Activated CD4-positive, alpha-beta memory T cell treated with anti-CD3 and anti-CD28 coated beads for 36 hours (primary cell): ENCODE data around the gene UBE2E2. TPM values are rescaled to one million over a fixed set of nuclear protein-coding genes. Genes with fewer than 3 reads are reported as not detected.

ENCODE experiments used
- CTCF ChIA-PET: fragments of 350-600 bp; sonication (Branson Sonifier 250); formaldehyde crosslinking; loops from one replicate; lab custom pipeline; 2021; ENCODE audit warnings: antibody characterized with exemption, inconsistent platforms; lab: Charles Lee
- POLR2A ChIA-PET: fragments of 350-600 bp; sonication (Branson Sonifier 250); formaldehyde crosslinking; loops from one replicate; lab custom pipeline; 2021; ENCODE audit warnings: antibody characterized with exemption; lab: Charles Lee
- DNase-seq: peaks from one replicate; pipeline ENCODE4 v3.0.0-alpha.2; 2020
- H3K27ac Mint-ChIP-seq: one replicate; pipeline ENCODE4 v1.8.0; 2021; ENCODE audit warnings: mixed read lengths
- H3K27me3 Mint-ChIP-seq: one replicate; pipeline ENCODE4 v1.8.0; 2021; ENCODE audit warnings: mixed read lengths
- H3K36me3 Mint-ChIP-seq: one replicate; pipeline ENCODE4 v1.8.0; 2021; ENCODE audit warnings: mixed read lengths
- H3K4me1 Mint-ChIP-seq: one replicate; pipeline ENCODE4 v1.8.0; 2021; ENCODE audit warnings: low read depth, mixed read lengths
- H3K4me3 Mint-ChIP-seq: one replicate; pipeline ENCODE4 v1.8.0; 2021; ENCODE audit warnings: mild to moderate bottlenecking, mixed read lengths
- H3K9me3 Mint-ChIP-seq: one replicate; pipeline ENCODE4 v1.8.0; 2021; ENCODE audit warnings: mixed read lengths
- intact Hi-C: fragments of 100-400 bp; cut with micrococcal nuclease; formaldehyde crosslinking; loops from one replicate; pipeline ENCODE4 v1.15.1; 2023
- total RNA-seq, 2 experiments: library from RNA; stranded (reverse); gene quantifications; one replicate each; pipeline ENCODE4 v1.2.3, GENCODE V29; 2021

The UBE2E2 gene
- total RNA-seq, 2 experiments from 2014 or later = 2.0 to 4.2 TPM

DNA sequence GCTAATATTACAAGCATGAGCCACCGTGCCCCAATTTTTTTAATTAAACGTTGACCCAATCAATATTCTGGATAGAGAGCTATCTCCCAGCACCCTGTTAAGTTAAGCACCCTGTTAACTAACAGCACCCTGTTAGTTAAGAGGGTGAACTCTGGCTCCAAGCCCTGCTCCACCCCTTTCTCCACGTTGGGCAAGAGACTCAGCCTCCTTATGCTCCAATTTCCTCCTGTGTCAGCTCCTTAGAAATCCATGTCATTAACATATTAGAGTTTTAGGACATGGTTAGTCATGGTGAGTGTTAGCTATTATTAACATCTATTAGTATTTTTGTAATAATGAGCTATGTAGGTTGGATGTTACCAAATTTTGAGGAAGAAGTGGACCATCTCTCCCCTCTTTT, 385.4 kb downstream of the UBE2E2 start:
- no peaks in the 10 kb centered on the region for H3K9me3 Mint-ChIP-seq
- DNase-seq = no peak
- H3K27ac Mint-ChIP-seq = no peak overlapping the region
- ChIA-PET CTCF (no interaction called here), POLR2A (no interaction called here)
- no peaks in the 10 kb centered on the region for H3K36me3 Mint-ChIP-seq
- intact Hi-C loops = no loop called here
- no peak overlapping the region for H3K4me3 Mint-ChIP-seq
- peaks cover 1% of the 10 kb centered on the region for H3K27me3 Mint-ChIP-seq
- no peaks in the 10 kb centered on the region for H3K4me1 Mint-ChIP-seq

DNA sequence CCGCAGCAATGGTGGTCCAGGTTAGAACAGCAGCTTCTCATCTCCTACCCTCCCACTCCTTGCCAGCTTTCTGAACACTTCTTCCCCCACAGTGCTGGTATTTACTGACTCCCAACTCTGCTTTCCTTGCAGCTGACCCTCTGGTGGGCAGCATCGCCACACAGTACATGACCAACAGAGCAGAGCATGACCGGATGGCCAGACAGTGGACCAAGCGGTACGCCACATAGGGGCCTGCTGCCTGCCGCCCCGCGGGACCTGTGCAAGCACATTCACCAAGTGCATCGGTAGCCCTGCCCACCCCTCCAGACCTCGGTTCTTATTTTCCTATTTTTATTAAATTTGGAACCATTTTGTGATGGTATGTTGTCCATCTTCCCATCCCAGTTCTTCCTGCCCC, 386.5 kb downstream of the UBE2E2 start:
- ChIA-PET CTCF (no interaction called here), POLR2A (no interaction called here)

DNA sequence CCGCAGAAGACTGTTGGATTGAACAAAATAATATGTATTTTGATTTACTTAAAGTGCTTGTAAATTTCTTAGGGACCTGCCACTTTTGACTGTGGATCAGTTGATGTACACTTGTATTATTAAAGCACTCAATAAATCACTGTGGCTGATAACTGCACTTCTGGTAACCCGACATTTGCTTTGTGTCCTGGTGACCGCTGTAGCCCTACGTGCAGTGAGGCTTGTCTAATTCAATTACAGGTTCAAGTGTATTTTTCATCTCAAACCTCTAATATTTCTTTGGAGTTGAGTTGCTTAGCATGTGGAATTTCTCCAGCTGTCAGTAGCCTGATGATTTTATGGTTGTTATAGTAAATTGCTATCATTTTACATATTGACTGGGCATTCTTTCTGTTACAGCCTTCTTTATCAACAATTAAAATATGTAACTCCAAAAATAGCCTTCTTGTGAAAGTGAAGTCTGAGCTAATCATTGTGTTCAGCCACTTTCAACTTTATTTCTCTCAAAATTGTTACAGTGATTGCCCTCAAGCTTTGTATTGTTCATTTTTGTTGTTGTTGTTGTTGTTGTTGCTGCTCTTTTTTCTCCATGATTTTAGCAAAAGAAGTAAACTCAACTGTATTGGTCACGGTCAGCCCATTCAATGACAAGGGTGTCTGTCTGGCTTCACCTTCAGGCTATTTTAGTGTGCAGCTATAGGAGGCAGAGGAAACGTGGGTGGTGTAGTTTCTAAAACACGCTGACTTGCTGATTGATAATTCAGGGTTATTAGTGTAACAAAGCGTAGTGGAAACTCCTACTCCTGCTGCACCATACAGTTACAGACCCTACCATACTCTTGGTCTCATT, 387.5 kb downstream of the UBE2E2 start:
- no peak for DNase-seq
- peaks cover 1% of the 10 kb centered on the region for H3K27me3 Mint-ChIP-seq
- POLR2A ChIA-PET = no interaction called here
- H3K4me1 Mint-ChIP-seq = no peaks in the 10 kb centered on the region
- intact Hi-C loops = no loop called here
- no peaks in the 10 kb centered on the region for H3K9me3 Mint-ChIP-seq
- CTCF ChIA-PET = no interaction called here
- no peak overlapping the region for H3K4me3 Mint-ChIP-seq
- no peaks in the 10 kb centered on the region for H3K36me3 Mint-ChIP-seq
- no peak overlapping the region for H3K27ac Mint-ChIP-seq

More for the DNA sequence above, 386.5 kb downstream of the UBE2E2 start:
- peaks cover 1% of the 10 kb centered on the region for H3K27me3 Mint-ChIP-seq
- H3K4me1 Mint-ChIP-seq = no peaks in the 10 kb centered on the region
- no peak for DNase-seq
- no peak overlapping the region for H3K4me3 Mint-ChIP-seq
- no peaks in the 10 kb centered on the region for H3K9me3 Mint-ChIP-seq
- no peak overlapping the region for H3K27ac Mint-ChIP-seq
- no peaks in the 10 kb centered on the region for H3K36me3 Mint-ChIP-seq
- intact Hi-C loops = no loop called here

DNA sequence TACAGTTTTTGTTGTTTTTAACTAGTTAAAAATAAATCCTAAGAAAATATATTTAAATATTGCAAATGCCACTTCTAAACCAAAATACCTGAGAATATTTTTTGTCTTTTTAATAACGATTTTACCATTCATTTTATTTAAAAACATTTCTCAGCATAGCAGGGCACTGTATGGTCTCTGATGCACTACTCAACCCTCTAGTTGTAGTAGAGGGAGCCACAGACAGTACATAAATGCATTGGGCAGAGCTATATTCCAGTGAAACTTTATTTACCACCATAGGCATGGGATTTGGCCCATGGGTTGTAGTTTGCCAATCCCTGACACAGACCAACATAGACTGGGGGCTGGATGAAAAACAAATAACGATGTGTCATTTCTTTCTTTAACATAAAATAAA, 388.2 kb downstream of the UBE2E2 start:
- POLR2A ChIA-PET = no interaction called here
- no peaks in the 10 kb centered on the region for H3K4me1 Mint-ChIP-seq

DNA sequence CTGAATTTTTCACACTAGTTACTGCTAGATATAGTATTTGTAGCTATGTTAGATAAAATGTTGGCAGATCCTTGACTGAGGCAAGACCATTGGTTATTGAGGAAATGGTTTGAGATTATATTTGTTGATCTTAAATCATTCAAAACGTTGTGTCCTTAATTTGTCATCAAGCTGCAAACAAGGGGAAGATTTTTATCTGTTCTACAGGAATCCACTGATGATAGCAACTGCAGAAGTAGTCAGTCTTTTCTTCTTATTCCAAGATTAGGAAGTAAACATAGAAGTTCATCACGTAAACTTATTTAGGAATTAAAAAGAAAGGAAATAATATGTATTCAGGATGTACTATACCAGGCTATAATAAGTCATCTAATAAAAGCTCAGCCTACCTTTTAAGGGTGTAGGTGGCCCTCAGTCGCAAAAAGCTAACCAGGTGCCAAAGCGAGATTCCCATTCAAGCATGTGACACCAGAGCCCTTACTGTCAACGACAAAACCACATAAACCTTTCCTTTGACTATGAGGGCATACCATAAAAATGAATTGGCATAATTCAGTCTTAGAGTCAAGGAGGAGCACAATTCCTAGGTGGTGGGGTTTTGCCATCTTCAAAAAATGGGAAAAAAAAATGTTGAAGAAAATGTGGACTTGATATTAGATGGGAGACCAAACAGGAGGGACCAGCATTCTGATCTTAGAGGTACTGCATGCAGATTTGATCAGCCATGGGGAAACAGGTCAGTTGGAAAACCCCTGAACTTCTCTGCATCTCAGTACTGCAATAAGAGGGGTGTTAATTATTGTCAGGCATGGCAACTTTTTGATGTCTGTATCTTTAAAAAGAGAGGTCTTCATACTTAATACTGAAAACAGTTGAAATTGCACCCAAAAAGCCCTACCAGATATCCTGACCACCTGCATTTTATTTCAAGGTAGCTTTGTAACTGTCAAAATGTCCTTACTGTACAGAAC, 390.1 kb downstream of the UBE2E2 start:
- ChIA-PET CTCF (no interaction called here), POLR2A (no interaction called here)
- no peak overlapping the region for H3K4me3 Mint-ChIP-seq
- intact Hi-C loops = no loop called here
- no peaks in the 10 kb centered on the region for H3K4me1 Mint-ChIP-seq
- DNase-seq = no peak
- H3K36me3 Mint-ChIP-seq = no peaks in the 10 kb centered on the region
- no peak overlapping the region for H3K27ac Mint-ChIP-seq
- H3K27me3 Mint-ChIP-seq = peaks cover 4% of the 10 kb centered on the region
- H3K9me3 Mint-ChIP-seq = no peaks in the 10 kb centered on the region

More for the DNA sequence above, 388.2 kb downstream of the UBE2E2 start:
- H3K9me3 Mint-ChIP-seq = no peaks in the 10 kb centered on the region
- no peak for DNase-seq
- H3K4me3 Mint-ChIP-seq = no peak overlapping the region
- intact Hi-C loops = no loop called here
- CTCF ChIA-PET = no interaction called here
- H3K36me3 Mint-ChIP-seq = no peaks in the 10 kb centered on the region
- H3K27ac Mint-ChIP-seq = no peak overlapping the region
- H3K27me3 Mint-ChIP-seq = peaks cover 3% of the 10 kb centered on the region

DNA sequence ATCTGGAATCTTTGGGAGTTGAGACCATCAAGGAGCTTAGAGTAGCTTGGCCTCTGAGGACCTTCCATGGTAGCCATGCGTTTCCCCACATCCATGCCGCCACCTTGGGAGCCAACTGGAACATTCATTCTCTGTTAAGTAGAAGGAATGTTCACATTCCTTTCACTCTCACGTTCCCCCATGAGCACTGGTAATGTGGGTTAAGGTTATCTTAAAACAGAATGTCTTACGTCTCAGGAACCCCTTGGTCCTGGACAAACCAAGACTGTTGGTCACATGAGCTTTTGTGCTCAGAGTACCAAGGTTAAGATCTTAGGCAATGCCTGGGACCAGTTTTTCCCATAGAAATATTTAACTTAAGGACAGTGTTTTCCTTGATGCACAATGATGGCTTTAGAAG, 390.9 kb downstream of the UBE2E2 start:
- H3K36me3 Mint-ChIP-seq = no peaks in the 10 kb centered on the region
- ChIA-PET CTCF (no interaction called here), POLR2A (no interaction called here)
- H3K27ac Mint-ChIP-seq = no peak overlapping the region
- no peaks in the 10 kb centered on the region for H3K4me1 Mint-ChIP-seq
- H3K9me3 Mint-ChIP-seq = no peaks in the 10 kb centered on the region
- intact Hi-C loops = no loop called here
- DNase-seq = no peak
- H3K4me3 Mint-ChIP-seq = no peak overlapping the region
- H3K27me3 Mint-ChIP-seq = peaks cover 7% of the 10 kb centered on the region

DNA sequence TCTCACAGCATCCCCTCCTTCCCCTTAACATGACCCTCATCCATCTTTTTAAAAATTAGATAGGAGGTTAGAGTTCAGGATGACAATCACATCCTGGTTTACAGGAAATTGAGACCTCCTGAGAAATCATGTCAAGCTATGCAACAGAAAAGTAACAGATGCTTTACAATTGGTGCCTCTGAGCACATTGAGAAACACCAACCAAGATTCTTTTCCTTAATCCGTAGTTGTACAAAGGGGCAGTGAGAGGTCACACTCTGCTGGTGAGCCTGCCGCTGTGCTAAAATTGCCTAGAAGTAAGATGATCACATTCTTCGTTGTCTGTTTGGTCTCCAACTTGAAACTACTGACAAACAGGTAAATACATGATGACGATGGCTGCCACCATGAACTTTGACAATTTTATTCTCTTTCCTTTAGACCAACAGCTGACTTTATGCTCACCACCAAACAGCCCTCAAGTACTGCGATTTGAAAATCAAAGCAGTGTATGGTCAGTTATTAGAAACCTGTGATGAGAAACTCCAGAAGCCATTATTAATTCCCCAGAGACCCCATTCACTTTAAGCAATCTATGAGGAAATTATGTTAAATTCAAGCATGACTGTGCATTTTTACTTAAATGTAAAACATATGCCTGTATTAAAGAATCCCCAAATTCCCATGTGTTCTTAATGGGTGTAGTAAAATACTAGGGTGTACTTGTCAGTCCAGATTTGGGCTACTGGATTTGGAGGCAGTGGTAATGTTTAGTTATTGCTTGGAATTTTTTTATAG, 392.0 kb downstream of the UBE2E2 start:
- ChIA-PET CTCF (no interaction called here), POLR2A (no interaction called here)
- Mint-ChIP-seq H3K4me3 (no peak overlapping the region), H3K27me3 (peaks cover 7% of the 10 kb centered on the region), H3K4me1 (no peaks in the 10 kb centered on the region), H3K9me3 (no peaks in the 10 kb centered on the region), H3K27ac (no peak overlapping the region), H3K36me3 (no peaks in the 10 kb centered on the region)
- DNase-seq = no peak
- intact Hi-C loops = no loop called here

DNA sequence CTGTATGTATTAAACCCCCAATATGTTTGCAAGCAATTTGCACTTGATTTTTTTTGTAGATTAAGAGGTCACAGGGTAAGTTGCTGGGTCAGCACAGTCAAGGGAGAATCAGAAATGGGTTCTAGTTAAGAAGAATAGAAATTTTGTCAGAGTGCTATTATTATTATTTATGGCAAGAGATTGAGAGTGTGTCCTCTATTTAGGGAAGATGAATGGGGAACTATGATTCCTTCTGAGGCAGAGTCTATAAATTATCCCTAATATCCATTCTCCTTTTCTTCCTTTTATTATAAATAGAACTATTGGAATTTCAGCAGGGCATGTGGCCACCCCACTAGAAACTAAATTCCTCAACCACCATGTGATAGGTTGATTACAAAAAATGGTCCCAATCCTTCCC, 392.7 kb downstream of the UBE2E2 start:
- no peak overlapping the region for H3K27ac Mint-ChIP-seq
- H3K4me3 Mint-ChIP-seq = no peak overlapping the region
- peaks cover 7% of the 10 kb centered on the region for H3K27me3 Mint-ChIP-seq
- H3K9me3 Mint-ChIP-seq = no peaks in the 10 kb centered on the region
- H3K36me3 Mint-ChIP-seq = no peaks in the 10 kb centered on the region
- intact Hi-C loops = no loop called here
- CTCF ChIA-PET = no interaction called here
- H3K4me1 Mint-ChIP-seq = no peaks in the 10 kb centered on the region
- DNase-seq = no peak
- POLR2A ChIA-PET = no interaction called here

DNA sequence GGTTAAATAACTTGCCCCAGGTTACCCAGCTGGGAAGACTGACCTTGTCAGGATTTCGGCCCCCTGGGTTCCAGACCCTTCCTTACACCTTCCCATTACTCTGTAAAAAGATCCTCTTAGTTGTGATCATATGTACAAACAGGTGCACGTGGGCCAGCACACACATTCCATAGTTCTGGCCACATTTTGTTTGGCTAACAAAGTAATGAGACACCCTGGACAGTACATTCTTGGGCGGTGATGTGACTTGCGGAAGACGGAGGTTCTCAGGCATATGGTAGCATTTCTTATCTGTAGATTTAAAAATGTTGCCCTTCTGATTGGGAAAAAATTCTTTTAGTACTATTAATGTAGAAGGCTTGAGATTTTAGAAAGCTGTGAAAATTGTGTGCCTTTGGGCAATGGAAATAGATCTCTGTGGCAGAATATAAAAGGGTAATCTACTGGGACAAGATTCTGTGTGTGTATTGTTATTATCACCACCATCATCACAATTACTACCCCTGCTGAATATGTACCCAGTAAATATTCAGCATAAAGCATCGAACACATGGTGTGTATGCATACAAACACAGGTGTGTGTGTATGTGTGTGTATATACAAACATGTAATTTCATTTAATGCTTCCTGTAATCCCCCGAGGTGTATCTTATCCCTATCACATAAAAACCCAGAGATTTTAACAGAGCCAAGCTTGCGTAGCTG, 397.2 kb downstream of the UBE2E2 start:
- H3K9me3 Mint-ChIP-seq = no peaks in the 10 kb centered on the region
- no peak for DNase-seq
- peaks cover 7% of the 10 kb centered on the region for H3K27me3 Mint-ChIP-seq
- intact Hi-C loops = no loop called here
- ChIA-PET CTCF (no interaction called here), POLR2A (no interaction called here)
- H3K36me3 Mint-ChIP-seq = no peaks in the 10 kb centered on the region
- no peak overlapping the region for H3K4me3 Mint-ChIP-seq
- H3K4me1 Mint-ChIP-seq = no peaks in the 10 kb centered on the region
- no peak overlapping the region for H3K27ac Mint-ChIP-seq

DNA sequence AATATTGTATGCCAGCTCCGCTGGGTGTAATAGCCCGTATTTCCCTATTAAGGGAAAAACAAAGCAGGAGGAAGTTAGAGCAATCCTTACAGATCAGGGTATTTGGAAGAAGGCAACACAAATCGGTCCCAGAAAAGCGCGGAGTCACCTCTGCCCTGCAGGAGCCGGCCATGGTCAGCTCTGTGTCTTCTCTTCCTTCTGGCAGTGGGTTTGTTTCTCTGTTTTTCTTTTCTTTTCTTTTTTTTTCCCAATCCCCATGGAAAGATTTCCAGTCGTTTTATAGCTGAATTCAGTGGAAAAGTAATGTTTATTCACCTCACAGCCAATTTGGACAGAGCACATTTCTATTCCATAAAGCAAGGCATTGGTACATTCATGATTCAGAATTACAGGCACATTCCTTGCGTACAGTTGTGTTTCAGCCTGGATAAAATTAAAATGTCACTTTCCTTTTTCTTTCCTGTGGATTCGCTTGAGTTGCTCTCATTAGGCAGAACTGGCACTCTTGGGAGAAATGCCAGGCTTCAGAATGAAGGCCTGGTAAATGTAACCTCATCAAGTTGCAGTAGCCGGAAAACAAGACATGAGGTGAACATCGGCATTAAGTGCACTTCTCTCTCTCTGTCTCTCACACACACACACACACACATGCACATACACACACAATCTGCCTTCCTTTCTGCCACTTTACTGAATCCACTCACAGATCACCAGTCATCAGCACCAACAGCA, 398.1 kb downstream of the UBE2E2 start:
- no peak for DNase-seq
- intact Hi-C loops = no loop called here
- no peaks in the 10 kb centered on the region for H3K4me1 Mint-ChIP-seq
- peaks cover 6% of the 10 kb centered on the region for H3K27me3 Mint-ChIP-seq
- H3K36me3 Mint-ChIP-seq = no peaks in the 10 kb centered on the region
- ChIA-PET POLR2A (no interaction called here), CTCF (no interaction called here)
- no peak overlapping the region for H3K27ac Mint-ChIP-seq
- no peaks in the 10 kb centered on the region for H3K9me3 Mint-ChIP-seq
- no peak overlapping the region for H3K4me3 Mint-ChIP-seq

DNA sequence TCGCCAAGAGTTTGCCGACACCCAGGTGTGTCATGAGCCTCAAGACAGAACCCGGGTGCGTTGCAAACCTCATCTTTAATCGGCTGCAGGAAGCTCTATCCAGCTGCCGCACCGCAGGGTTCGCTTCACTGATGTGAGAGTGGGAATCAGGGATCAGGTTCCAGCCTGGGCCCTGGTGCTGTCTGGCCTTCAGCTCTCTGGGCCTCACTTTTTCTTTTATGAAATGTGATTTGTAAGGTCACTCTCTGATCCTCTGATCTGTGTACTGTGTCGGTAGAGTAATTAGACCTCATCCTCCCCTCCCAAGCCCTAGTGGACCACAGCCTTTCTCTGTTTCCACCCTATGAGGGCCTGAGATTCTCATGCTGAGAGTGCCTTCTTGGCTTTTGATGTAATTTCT, 399.8 kb downstream of the UBE2E2 start:
- H3K4me3 Mint-ChIP-seq = no peak overlapping the region

More for the DNA sequence above, 399.8 kb downstream of the UBE2E2 start:
- H3K27me3 Mint-ChIP-seq = peaks cover 4% of the 10 kb centered on the region
- no peak overlapping the region for H3K27ac Mint-ChIP-seq
- DNase-seq = no peak
- ChIA-PET CTCF (no interaction called here), POLR2A (no interaction called here)
- intact Hi-C loops = no loop called here
- H3K36me3 Mint-ChIP-seq = no peaks in the 10 kb centered on the region
- H3K4me1 Mint-ChIP-seq = no peaks in the 10 kb centered on the region
- no peaks in the 10 kb centered on the region for H3K9me3 Mint-ChIP-seq
